Ovary (tissue), 9 donors: ENCODE results near the gene MN1. TPM values are rescaled to one million over a fixed set of nuclear protein-coding genes. Genes with fewer than 3 reads are reported as not detected.

Experiments used
- DNase-seq, 5 donors: peaks; one replicate each; pipeline ENCODE4 v3.0.0-alpha.2; 2019 to 2020
- H3K27ac ChIP-seq, 2 donors: fragments of 200-600 bp; one replicate each; pipeline versions ENCODE4 v1.5.1 to v1.8.0; 2019 to 2022
- H3K27me3 ChIP-seq: fragments of 200-600 bp; one replicate; pipeline ENCODE4 v1.8.0; 2022
- H3K36me3 ChIP-seq: fragments of 200-600 bp; sonication (generic); one replicate; pipeline ENCODE4 v1.5.1; 2019
- H3K4me1 ChIP-seq: one replicate; pipeline ENCODE4 v1.8.1; 2013; ENCODE audit warnings: mild to moderate bottlenecking, moderate library complexity; ENCODE audit not compliant: insufficient read depth
- H3K4me3 ChIP-seq: fragments of 200-600 bp; sonication (generic); one replicate; pipeline ENCODE4 v1.5.1; 2017
- H3K9me3 ChIP-seq, 2 donors: fragments of 200-600 bp in 1 of 2; sonication (generic) in 1 of 2; one replicate each; pipeline versions ENCODE4 v1.5.1 to v1.8.1; 2013 to 2019; ENCODE audit warnings: mild to moderate bottlenecking in 1 of 2, moderate library complexity in 1 of 2
- EP300 ChIP-seq: sonication (generic); formaldehyde crosslinking; IDR thresholded peaks from one replicate; pipeline ENCODE4 v1.6.1; 2017; ENCODE audit warnings: antibody characterized with exemption
- POLR2A ChIP-seq: fragments of 450-650 bp; IDR thresholded peaks from one replicate; pipeline ENCODE4 v1.6.1; 2017; ENCODE audit warnings: antibody characterized with exemption, mild to moderate bottlenecking, moderate library complexity
- WGBS, 3 donors: extraction: QIAGEN DNeasy Blood & Tissue Kit in 1 of 3; methylation state at CpG; one replicate each; pipeline versions ENCODE4 v1.1.5 to v1.1.7; 2013 to 2017; 5-methylcytosine and 5-hydroxymethylcytosine counted together
- intact Hi-C, 4 donors: fragments of 100-400 bp; cut with DNase I; formaldehyde crosslinking; loops; one replicate each; pipeline versions ENCODE4 v1.11.0 to v1.15.1; 2022 to 2023
- polyA plus RNA-seq, 2 donors: library from polyadenylated mRNA; stranded (reverse); fragments of 200-250 nt in 1 of 2; fragments of 350-450 nt in 1 of 2; fragmentation: Illumina TruSeq in 1 of 2; extraction: RNeasy Lipid Tissue Mini Kit (QIAGEN cat#74804) in 1 of 2; gene quantifications; one replicate each; pipeline ENCODE4 v1.2.3, GENCODE V29; 2013 to 2014
- total RNA-seq, 7 donors: library from RNA; depleted of rRNA in 2 of 7; stranded (reverse); fragments of >200 nt in 2 of 7; fragmentation: NEBNext Ultra II Directional in 3 of 7; extraction: Animal tissue kit (Norgen Biotek cat#: 25700) in 3 of 7; gene quantifications; one replicate each; pipeline versions ENCODE4 v1.1.0 to v1.2.4, GENCODE V29; 2016 to 2023
- TF ChIP-seq, protein P1 (sequence below), 3 donors: fragments of 450-650 bp in 2 of 3; fragments of 200-600 bp in 1 of 3; IDR thresholded peaks; one replicate each; pipeline versions ENCODE4 v1.5.1 to v1.8.0; 2016 to 2022; ENCODE audit warnings: antibody characterized with exemption in 3 of 3, mild to moderate bottlenecking in 1 of 3
- donor health status: DM: no; HTN: no; CAD: no; lungs with moderate emphysema.
- donor health status: DM: no; HTN: no; CAD: no.
- donor health status: Bipolar disorder and iron deficiency.
- donor health status: DM: yes; HTN: yes; CAD: no.
- donor health status: DM: no; HTN: no; CAD: no.
- donor health status: DM: yes; HTN: yes; CAD: no.

MN1 gene
- total and polyA plus RNA-seq, 9 donors: 6.7 to 33.5 (median 13.4) TPM

- TF ChIP-seq, protein P1, sequence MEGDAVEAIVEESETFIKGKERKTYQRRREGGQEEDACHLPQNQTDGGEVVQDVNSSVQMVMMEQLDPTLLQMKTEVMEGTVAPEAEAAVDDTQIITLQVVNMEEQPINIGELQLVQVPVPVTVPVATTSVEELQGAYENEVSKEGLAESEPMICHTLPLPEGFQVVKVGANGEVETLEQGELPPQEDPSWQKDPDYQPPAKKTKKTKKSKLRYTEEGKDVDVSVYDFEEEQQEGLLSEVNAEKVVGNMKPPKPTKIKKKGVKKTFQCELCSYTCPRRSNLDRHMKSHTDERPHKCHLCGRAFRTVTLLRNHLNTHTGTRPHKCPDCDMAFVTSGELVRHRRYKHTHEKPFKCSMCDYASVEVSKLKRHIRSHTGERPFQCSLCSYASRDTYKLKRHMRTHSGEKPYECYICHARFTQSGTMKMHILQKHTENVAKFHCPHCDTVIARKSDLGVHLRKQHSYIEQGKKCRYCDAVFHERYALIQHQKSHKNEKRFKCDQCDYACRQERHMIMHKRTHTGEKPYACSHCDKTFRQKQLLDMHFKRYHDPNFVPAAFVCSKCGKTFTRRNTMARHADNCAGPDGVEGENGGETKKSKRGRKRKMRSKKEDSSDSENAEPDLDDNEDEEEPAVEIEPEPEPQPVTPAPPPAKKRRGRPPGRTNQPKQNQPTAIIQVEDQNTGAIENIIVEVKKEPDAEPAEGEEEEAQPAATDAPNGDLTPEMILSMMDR (IDR thresholded peaks at IDR 0.05): no peak
- TF ChIP-seq EP300: no peak
- TF ChIP-seq POLR2A: no peak
- no peaks in the 10 kb centered on the region for H3K27me3 ChIP-seq
- H3K36me3 ChIP-seq: no peaks in the 10 kb centered on the region
- no peaks in the 10 kb centered on the region for H3K9me3 ChIP-seq
- peaks cover 3% of the 10 kb centered on the region for H3K4me1 ChIP-seq
- no peak overlapping the region for H3K4me3 ChIP-seq
- WGBS, 3 donors: 90 to 93% (median 92%) methylated on average over 4 of the region's 4 CpGs
- intact Hi-C loops: no loop called here
- DNase-seq: no peak
- H3K27ac ChIP-seq: no peak overlapping the region
These were observed 14.4 kb upstream of the MN1 start for GRCh38 chr22:27815826-27816530.

DNA sequence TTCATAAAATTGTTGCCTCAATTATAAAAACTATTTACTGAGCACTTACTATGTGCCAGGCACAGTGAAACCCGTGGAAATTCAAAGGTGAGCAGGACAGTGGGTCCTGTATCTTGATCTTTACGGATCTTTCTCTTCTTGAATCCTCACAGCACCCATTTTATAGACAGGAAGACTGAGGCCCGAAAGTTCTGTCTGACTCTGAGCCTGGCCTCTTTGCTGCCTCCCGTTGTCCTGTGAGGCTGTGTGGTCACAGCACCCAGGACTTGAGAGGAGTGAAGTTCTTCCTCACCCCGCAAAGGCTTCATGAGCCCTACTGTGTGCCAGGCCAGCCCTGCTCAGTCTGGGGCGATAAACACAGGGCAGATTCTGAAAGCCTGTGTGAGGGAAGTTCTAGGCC, 13.4 kb upstream of the MN1 start:
- Histone ChIP-seq H3K4me3 (no peak overlapping the region), H3K27me3 (no peaks in the 10 kb centered on the region), H3K9me3 (no peaks in the 10 kb centered on the region), H3K4me1 (peaks cover 8% of the 10 kb centered on the region), H3K27ac (no peak overlapping the region), H3K36me3 (no peaks in the 10 kb centered on the region)
- no peak for DNase-seq
- TF ChIP-seq, protein P1 (IDR thresholded peaks at IDR 0.05): no peak
- TF ChIP-seq POLR2A: no peak
- TF ChIP-seq EP300: no peak
- WGBS, 3 donors: 87 to 91% (median 87%) methylated on average over 6 of the region's 6 CpGs
- intact Hi-C loops: no loop called here

- peaks cover 8% of the 10 kb centered on the region for H3K4me1 ChIP-seq
- no peak overlapping the region for H3K4me3 ChIP-seq
- H3K27ac ChIP-seq: peak overlapping the region in 1 of 2 donors; percentile 62
- 97 to 100% (median 97%) methylated on average over 3 of the region's 3 CpGs for WGBS, 3 donors
- H3K9me3 ChIP-seq: no peaks in the 10 kb centered on the region
- H3K36me3 ChIP-seq: no peaks in the 10 kb centered on the region
- H3K27me3 ChIP-seq: no peaks in the 10 kb centered on the region
- intact Hi-C loops: no loop called here
- TF ChIP-seq EP300: no peak
- TF ChIP-seq, protein P1 (IDR thresholded peaks at IDR 0.05): no peak
- no peak for TF ChIP-seq POLR2A
- no peak for DNase-seq
These were observed 10.2 kb upstream of the MN1 start for GRCh38 chr22:27811778-27812177.

GRCh38 chr22:27810609-27811151, 9.1 kb upstream of the MN1 start:
- DNase-seq: peak; percentile 82 to 91 (median 82)
- H3K4me3 ChIP-seq: no peak overlapping the region
- intact Hi-C loops: no loop called here
- peaks cover 8% of the 10 kb centered on the region for H3K4me1 ChIP-seq
- no peaks in the 10 kb centered on the region for H3K36me3 ChIP-seq
- H3K27ac ChIP-seq: peak overlapping the region; percentile 62 to 73
- TF ChIP-seq, protein P1 (IDR thresholded peaks at IDR 0.05): peak in 1 of 3 donors; percentile 26
- TF ChIP-seq EP300: no peak
- 9 to 22% (median 13%) methylated on average over 14 to 15 of the region's 15 CpGs for WGBS, 3 donors
- H3K27me3 ChIP-seq: no peaks in the 10 kb centered on the region
- H3K9me3 ChIP-seq: no peaks in the 10 kb centered on the region
